ENCODE measurements around the gene SCYGR5.

DNA sequence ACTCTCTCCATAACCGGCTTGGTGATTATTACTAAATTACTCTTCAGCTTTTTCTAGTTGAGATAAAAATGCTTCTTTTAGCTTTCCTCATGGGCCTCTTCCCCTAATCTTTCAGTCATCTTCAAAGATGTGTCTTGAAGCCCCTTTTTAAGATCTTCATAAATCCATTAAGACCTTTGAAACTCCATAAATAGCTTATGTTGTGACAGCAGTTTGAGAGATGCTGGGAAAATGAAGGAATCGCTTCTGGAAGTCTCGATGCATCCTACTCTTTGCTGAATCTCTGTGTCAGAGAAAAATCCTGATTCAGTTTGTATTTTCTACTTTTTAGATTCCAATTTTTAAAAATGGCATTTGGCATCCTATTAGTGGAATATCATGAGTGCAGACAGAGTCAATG is 36.3 kb upstream of the SCYGR5 start:
- TF ChIP-seq CTCF (IDR thresholded peaks at IDR 0.05; ENCODE audit: insufficient read depth, low read length, poor library complexity, severe bottlenecking) (no peak), EZH2phosphoT487 (conservative IDR thresholded peaks at IDR 0.05; ENCODE audit: low read length) (no peak)
